NCI-H1436 (cell line): ENCODE results near the gene COL24A1.
"Not testable (repeated sequence)": the region's sequence is repeated elsewhere in the genome, so short reads cannot be mapped to it uniquely, and the experiment has no call there.

Source experiments
- DNase-seq: peaks from one replicate; lab custom pipeline; 2025; lab: John Stamatoyannopoulos, UW

Gene COL24A1

DNA sequence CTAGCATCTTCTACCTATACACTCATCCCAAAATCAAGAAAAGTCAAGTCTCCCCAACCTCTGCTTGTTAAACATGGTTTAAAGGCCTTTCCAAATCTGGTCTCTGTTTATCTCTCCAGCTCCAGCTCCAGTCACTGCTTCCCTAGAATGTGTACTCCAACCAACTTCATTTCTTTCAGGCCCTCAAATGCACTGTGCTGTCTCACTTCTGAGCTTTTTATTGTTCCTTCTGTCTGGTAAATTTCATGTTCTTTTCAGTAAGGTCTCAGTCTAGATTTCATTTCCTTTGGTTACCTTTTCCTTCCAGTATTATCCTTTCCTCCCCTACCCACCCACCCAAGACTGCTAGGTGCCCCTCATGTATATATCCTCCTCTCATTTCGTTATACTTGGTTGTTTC, 3.7 kb downstream of the COL24A1 start:
- DNase-seq, result no peak

DNA sequence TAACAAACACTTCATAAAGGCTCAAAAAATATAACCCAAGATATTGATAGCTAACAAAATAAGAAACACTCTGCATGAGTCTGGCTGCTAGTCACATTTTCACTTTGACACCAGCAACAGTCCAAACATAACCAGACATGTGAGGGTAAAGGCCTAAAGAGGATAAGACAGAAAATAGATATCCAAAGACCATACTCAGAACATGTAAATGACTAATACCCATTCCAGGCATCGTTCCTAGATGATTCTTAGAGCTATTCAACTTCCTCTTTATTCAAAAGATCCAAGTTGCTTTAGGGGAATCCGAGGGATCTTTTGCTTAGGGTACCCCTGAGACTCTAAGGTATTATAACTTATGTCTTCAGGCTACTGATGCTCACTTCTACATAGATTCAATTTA, 5.1 kb downstream of the COL24A1 start:
- DNase-seq, result no peak

DNA sequence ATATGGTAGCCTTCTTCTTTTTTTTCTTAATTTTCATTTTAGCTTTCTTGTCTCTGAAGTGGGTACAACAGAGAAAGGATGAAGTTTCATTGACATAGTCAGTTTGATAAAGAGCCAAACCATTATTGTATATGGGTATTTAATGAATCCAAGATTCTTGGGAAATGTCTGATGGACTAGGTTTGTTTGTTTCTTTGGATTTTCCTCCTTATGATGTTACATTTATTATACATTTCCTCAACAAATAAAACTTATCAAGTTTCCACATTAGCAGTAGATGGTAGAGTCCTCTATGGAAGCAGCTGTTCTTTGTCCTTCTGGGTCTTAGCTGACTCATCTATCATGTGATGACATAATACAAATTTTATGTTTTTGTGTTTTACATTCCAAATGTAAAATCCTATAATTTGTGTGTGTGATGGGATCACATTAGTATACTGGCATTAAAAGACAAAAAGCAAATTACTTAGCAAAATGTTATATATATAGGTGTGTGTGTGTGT, 6.0 kb downstream of the COL24A1 start:
- no peak for DNase-seq

DNA sequence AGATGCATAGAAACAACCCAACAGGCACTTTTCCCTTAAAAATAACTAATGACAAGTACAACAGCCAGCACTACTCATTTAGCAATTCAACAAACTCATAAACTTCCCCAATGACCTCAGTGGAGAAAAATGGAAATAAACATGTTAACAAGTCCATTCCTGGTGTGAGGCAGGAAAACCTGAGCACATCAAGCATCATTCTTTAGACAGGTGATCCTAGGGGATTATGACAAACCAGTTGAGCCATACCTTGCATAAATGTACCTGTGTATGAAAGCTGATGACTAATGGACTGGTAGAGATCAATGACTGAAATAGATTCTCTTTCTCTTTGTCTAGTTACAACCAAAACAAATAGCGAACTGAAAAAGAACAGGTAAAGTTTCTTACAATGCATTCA, 7.0 kb downstream of the COL24A1 start:
- DNase-seq, result no peak

DNA sequence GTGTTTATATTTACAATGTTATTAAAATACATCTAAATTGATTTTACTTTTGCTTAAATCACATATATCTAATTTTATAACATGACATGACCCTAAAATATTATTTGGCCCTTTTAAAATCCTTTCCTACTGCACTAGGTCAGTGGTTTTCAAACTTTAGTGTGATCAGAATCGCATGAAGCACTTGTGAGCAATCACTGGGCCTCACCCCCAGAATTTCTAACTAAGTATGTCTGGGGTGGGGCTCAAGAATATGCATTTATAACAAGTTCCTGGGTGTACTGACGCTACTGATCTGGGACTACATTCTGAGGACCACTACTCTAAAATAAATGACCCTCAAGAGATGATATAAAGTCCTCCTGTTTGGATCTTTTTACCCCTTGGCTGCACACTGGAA, 8.8 kb downstream of the COL24A1 start:
- DNase-seq, result no peak

DNA sequence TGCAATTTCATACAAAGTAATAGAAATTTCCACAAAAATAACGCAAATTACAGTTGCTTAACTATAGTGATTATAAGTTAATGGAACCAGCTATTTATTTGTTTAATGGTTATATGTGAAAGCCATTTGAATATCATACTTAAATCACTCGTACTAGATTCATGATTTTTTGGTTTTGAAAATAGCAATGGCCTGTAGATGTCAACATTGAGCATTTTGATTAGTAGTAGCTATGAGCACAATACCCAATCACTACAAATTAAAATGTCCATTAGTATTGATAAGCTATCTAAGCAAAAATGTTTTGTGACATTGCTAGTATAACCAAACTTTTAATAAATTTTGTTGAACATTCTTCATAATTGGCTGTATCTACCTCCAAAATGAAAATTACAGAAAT, 10.0 kb downstream of the COL24A1 start:
- DNase-seq, result no peak

DNA sequence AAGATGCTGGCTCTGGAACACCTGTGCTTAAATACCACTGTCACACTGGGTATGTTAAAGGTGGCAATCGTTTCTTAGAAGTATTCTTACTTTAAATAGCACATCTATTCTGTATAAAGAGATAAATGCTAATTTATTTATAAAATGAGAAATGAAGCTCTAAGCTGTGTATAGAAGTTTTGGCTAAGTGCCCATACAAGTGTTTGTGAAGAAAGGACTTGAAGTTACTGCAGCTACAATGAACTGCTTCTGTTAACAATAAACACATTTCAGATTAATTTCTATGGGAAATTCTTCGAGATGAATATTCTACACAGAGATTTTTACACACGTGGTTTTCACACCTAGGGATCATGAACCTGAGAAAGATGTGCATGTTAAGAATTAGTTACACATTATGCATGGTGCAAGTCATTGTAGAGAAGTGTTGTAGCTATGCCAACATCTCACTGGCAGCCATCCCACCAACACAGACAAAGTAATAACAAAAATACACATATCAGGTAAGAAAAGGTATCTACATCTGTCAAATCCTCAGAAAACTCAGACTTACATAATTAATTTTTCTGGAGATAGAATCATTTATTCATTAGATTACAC, 16.2 kb downstream of the COL24A1 start:
- DNase-seq, result no peak

DNA sequence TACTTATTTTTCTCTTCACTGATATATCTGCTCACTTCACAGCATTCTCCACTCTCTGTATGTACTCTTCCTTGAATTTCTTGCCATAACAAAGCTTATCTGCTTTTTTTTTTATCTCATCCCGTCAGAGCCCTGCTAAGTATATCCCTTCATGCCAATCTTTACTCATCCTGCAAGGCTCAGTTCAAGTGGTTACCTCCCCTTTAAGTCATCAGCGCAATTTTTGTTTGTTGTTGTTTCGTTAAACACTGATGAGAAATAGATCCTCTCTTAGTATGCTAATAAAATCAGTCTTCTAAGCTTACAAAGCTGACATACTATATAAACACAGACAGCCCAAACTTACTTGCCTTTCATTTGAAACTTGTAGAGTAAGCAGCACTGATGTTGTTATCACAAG, 17.8 kb downstream of the COL24A1 start:
- no peak for DNase-seq

DNA sequence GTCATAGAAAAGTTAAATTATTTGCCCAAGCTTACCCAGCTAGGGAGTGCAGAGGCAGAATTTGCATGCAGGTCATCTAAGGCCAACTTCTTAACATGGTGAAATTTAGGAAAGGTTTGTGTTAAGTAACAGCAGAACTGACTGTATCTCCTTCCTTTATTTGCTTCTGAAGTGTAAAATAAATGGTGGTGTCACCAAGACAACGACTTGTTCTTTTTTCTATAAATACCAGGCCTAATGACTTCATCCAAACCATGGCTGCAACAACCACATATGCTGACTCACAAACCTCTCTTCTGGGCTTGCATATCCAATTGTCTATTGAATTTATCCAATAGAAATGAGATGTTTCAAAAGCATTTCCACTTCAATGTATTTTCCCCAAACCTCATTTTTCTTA, 19.1 kb downstream of the COL24A1 start:
- DNase-seq, result no peak

DNA sequence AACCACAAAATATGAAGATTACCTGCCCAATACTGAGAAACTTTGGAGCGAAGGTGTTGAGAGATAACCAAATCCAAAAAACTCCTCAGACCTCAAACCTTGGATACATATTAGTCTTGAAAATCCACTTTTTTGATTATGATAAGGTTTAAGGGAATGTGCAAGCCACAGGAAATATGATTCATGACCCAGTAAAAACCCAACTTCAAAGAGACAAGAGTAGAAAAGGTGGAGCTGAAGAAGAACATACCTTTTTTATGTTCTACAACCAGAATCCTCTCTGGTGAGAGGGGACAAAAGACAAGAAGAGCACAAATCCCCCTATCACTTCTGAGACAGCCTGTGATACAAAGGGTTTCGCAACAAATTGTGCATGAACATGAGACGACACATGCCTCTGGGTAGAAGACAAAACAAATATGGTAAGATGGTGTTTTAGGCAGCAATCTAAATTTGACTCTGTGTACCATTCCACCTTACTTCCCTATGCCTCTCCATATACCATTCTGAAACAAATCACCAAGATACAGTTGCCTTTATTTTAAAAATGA, 37.3 kb downstream of the COL24A1 start:
- DNase-seq, result no peak

DNA sequence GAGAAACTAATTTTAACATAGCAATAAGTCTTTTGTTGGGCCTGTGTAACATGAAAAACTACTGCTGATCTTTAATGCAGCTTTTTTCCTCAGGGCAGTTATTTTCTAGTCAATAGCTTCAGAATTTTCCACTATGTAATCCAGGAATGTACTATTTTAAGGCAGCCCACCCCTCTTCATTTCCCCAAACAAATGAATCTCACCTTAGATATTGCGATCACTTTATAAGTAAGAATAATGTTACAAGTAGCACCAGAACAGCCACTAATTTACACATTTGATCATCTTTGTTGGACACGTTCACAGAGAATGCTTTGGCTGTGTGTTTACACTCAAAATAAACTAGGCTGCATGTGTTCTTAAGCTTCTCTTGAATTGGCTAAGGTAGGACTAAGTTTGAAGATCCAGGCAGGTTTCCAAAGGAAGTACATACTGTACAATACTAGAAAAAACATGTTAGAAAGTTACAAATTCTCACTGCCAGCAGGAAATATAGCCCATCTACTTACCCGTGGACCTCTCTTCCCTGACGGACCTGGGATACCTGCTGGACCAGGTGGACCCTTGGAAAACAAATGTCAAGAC, 41.7 kb downstream of the COL24A1 start:
- DNase-seq, result no peak

DNA sequence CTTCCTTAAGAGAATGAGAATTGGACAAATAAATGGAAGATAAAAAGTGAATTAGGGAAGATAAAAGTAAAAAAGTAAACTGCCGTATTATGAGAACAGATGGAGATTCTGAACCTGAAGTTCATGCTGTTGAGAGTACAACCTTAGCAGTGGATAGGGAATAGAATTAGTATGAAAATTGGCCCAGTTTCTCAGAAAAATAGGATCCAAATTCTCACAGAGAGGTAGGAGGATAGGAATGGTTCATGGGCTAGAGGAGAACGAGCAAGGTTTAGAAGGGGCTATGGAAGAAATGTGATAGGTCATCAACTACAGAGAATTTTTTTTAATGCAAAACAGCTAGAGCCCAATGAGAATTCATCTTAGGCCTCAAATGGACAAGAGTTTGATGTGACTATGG, 42.3 kb downstream of the COL24A1 start:
- DNase-seq, result no peak

DNA sequence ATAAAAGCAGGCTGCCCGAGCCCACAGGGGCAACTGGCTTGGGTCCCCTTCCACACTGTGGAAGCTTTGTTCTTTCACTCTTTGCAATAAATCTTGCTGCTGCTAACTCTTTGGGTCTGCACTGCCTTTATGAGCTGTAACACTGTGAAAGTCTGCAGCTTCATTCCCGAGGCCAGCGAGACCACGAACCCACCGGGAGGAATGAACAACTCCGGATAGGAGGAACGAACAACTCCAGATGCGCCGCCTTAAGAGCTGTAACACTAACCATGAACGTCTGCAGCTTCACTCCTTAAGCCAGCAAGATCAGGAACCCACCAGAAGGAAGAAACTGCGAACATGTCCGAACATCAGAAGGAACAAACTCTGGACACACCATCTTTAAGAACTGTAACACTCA, 45.0 kb downstream of the COL24A1 start:
- not testable (repeated sequence) for DNase-seq

DNA sequence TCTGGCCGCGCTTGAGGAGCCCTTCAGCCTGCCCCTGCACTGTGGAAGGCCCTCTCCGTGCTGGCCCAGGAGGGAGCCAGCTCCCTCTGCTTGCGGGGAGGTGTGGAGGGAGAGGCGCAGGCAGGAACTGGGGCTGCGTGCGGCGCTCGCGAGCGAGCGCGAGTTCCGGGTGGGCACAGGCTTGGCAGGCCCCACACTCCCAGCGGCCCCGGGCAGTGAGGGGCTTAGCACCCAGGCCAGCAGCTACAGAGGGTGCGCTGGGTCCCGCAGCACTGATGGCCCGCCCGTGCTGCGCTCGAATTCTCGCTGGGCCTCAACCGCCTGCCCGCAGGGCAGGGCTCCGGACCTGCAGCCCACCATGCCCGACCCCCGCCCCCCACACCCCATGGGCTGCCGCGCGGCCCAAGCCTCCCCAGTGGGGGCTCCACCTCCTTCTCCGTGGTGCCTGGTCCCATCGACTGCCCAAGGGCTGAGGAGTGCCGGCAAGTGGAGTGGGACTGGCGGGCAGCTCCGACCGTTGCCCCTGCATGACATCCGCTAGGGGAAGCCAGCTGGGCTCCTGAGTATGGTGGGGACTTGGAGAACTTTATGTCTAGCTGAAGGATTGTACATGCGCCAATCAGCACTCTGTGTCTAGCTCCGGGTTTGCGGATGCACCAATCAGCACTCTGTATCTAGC, 46.0 kb downstream of the COL24A1 start:
- DNase-seq, result no peak

DNA sequence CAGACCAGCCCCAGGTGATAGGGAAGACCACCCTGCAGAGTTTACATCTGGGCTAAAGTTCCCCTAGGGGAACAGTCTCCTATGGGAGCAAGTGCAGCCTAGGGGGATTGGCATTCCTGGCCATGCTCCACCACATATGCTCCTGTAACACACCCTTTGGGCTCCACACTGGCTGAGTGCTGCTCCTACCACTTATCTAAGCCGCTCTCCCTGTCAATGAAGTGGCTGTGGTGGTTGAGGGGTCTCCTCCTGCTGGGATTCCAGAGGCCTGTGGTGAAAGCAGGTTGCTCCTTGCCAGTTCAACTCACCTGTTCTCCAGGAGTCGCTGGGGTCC, 51.1 kb downstream of the COL24A1 start:
- no peak for DNase-seq

DNA sequence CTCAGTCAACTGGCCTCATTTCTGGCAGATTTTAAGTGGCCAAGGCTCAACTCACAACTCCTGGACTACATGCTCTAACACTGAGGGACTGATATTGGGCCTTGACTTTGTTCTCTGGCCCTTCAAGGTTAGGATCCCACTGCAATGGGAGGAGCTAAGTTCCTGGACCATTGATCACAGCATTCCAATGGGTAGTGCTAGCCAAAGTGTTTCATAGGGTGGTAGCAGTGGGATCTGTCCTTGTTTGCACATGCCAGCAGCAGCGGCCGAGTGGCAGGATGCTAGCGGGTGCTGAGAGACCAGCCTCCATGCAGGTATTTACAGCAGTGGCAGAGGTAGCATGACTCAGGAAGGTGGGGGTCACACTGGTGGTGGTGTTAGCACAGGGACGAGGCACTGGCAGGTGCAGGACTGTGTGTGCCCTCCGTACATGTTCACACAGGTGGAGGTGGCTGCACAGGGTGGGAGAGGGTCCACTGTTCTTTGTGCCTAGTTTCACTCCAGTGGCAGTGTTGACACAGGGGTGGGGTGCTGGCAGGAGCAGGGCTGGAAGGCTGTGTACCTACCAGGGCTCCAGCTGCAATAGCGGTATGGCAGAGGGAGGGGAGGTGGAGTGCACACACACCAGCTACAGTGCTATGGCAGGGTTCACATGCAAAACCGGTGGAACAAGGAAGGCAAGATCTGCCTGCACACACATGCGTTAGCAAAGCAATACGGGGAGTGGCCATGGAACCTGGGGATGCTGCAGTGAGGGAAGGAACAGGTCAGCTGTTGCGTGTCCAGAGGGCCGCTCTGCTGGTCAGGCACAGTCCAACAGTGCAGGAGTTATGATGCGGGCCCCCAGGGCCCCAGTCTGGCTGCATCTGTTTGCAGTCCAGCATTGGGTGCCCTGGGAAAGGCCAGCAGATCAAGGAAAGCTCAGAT, 51.7 kb downstream of the COL24A1 start:
- DNase-seq, result no peak

DNA sequence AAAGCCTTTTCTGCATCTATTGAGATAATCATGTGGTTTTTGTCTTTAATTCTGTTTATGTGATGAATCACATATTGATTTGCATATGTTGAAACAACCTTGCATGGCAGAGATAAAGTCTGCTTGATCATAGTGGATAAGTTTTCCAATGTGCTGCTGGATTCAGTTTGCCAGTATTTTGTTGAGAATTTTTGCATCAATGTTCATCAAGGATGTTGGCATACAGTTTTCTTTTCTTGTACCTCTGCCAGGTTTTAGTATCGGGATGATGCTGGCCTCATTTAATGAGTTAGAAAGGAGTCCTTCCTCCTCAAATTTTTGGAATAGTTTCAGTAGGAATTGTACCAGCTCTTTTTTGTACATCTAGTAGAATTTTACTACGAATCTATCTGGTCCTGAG, 55.0 kb downstream of the COL24A1 start:
- no peak for DNase-seq

DNA sequence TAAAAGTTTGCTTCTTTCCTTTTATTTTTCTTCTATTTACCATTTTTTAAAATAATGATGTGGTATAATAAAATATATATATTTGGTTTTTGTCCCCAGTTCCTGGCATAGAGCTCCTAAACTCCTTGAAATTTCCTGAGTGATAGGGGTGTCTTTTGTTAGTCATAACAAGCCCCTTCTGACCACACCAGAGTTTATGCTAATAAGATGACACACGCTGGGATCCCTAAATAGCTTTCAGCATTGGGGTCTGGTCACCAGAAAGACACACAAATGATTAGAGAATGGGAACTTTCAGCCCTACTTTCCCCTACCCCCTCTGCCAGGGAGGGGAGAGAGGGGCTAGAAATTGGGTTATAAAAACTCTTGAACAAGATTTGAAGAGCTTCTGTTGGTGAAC, 56.2 kb downstream of the COL24A1 start:
- DNase-seq, result no peak

DNA sequence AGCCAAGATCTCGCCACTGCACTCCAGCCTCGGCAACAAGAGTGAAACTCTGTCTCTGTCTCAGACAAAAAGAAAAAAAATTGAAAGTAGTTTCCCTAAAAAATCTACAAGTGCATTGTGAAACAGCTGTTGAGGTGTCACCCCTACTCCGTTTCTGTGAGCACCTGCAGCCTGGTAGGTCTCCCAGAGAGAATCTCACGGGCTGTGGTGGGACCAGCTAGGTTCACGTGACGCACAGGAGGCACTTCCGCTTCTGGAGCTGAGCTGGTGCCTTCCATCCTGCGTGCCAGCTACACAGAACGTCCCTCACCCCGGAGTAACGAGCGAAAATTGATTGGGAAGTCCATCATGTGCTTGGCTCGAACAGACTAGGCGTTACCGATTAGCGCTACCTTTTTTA, 66.8 kb downstream of the COL24A1 start:
- no peak for DNase-seq

DNA sequence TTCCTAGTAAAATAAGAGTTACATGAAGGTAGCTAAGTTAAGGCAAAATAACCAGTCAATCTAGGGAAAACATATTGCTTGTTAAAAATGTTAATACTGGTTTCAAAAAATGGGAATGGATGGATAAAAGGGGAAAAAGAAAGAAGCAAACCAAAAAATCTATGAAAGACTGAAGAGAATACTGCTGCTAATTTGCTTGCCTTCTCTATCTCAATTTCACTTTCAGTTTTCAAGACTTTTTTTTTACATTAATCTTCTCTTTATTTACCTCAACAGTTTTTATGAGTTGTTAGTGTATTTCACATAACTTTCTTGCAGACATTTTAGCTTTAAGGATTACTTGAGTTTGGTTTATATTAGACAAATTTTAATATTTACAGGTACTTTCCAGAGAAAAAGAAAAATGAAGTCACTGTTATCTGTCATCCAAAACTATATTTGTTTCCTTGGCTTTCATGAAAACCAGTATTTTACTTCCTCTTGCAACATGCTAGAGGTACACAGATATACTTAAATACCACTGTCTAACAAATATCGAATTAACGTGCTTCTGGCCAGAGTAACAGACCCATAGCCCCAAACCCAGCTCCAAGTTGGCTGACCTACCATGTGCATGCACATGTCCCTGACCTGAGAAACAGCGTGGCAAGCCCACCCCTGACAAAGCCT, 70.7 kb downstream of the COL24A1 start:
- DNase-seq, result no peak

DNA sequence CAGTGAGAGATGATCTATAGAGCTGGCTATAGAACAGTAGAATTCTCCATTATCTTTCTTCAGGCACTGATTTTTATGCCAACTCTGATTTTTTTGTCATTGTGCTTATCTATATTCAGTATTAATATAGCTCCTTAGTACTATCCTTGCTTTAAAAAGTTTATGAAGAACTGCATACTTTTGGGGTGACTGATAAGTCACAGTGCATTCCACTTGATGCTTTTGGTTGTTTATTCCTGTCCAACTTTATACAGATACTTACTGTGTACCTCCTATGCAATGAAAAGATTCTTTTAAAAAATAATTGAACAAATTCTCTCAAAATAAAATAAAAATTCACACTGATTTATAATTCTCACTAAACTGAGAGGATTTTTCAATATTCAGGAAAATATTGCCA, 71.6 kb downstream of the COL24A1 start:
- no peak for DNase-seq

DNA sequence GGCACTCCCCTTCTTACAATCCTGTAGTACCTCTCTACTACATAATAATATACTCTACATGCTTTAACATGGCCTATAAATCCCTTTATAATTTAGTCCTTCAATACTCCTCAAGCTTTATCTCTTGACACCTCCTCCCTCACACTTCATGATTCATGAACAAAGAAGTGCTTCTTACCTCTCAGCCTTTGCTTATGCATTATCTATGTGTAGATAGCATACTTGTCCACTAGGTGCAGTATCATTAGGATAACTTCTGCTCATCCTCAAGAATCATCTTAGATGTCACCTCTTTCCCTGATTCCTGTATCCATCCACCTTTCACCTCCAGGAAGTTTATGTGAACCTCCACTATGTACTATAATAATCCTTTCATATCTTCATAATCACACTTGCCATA, 74.4 kb downstream of the COL24A1 start:
- DNase-seq, result no peak
